Natural killer cell (primary cell): ENCODE measurements around the gene GAS2. TPM values are rescaled to one million over a fixed set of nuclear protein-coding genes. Genes with fewer than 3 reads are reported as not detected.

ENCODE experiments used
- ATAC-seq, 3 donors: fragments of 150-1000 bp in 2 of 3; fragments of 200-7000 bp in 1 of 3; cut with Tn5 transposase; 1 replicate in 1 of 3; 2 replicates in 2 of 3; pipeline ENCODE4 v1.10.0; 2021; ENCODE audit warnings: mild to moderate bottlenecking in 2 of 3, moderate library complexity in 2 of 3
- DNase-seq, 2 donors: peaks; one replicate each; pipeline versions ENCODE4 v3.0.0 to v3.0.0-alpha.2; 2013 to 2021; ENCODE audit warnings: mixed read lengths in 1 of 2
- H3K27ac ChIP-seq: one replicate; pipeline ENCODE4 v1.5.1; 2013; ENCODE audit warnings: mild to moderate bottlenecking, low read length
- H3K27me3 ChIP-seq: one replicate; pipeline ENCODE4 v1.6.1; 2013; ENCODE audit warnings: low read length; ENCODE audit not compliant: control insufficient read depth, insufficient read depth
- H3K36me3 ChIP-seq: one replicate; pipeline ENCODE4 v1.6.1; 2013; ENCODE audit warnings: low read length; ENCODE audit not compliant: control insufficient read depth, insufficient read depth
- H3K4me1 ChIP-seq: one replicate; pipeline ENCODE4 v1.6.1; 2013; ENCODE audit warnings: low read length; ENCODE audit not compliant: control insufficient read depth, insufficient read depth
- H3K4me3 ChIP-seq: one replicate; pipeline ENCODE4 v1.5.1; 2013; ENCODE audit warnings: low read length
- H3K9me3 ChIP-seq: one replicate; pipeline ENCODE4 v1.6.1; 2013; ENCODE audit warnings: low read length; ENCODE audit not compliant: control insufficient read depth, insufficient read depth
- H3K27ac Mint-ChIP-seq, 2 donors: one replicate each; pipeline ENCODE4 v1.8.0; 2022; ENCODE audit warnings: mild to moderate bottlenecking in 2 of 2, mixed read lengths in 2 of 2, moderate library complexity in 1 of 2
- H3K27me3 Mint-ChIP-seq, 2 donors: one replicate each; pipeline ENCODE4 v1.8.0; 2022; ENCODE audit warnings: low read depth in 2 of 2, mixed read lengths in 2 of 2
- H3K36me3 Mint-ChIP-seq: one replicate; pipeline ENCODE4 v1.8.0; 2022; ENCODE audit warnings: mixed read lengths
- H3K4me1 Mint-ChIP-seq, 2 donors: one replicate each; pipeline ENCODE4 v1.8.0; 2022; ENCODE audit warnings: mixed read lengths in 2 of 2
- H3K4me3 Mint-ChIP-seq: one replicate; pipeline ENCODE4 v1.8.0; 2022; ENCODE audit warnings: mild to moderate bottlenecking, moderate library complexity, mixed read lengths
- H3K9me3 Mint-ChIP-seq, 2 donors: one replicate each; pipeline ENCODE4 v1.8.0; 2022; ENCODE audit warnings: mixed read lengths in 2 of 2
- WGBS: methylation state at CpG from one replicate; pipeline ENCODE4 v1.1.7; 2013; ENCODE audit warnings: missing lambda C conversion rate; ENCODE audit not compliant: insufficient coverage; 5-methylcytosine and 5-hydroxymethylcytosine counted together
- intact Hi-C: fragments of 100-400 bp; cut with micrococcal nuclease; formaldehyde crosslinking; loops from one replicate; pipeline ENCODE4 v1.14.2; 2022
- total RNA-seq, 4 donors: library from RNA; stranded (reverse); fragments of 120-200 nt in 1 of 4; gene quantifications; one replicate each; pipeline versions ENCODE4 v1.2.3 to v1.2.4, GENCODE V29; 2013 to 2022
- TF ChIP-seq, protein P1 (sequence below): fragments of 200-600 bp; IDR thresholded peaks from one replicate; pipeline ENCODE4 v1.8.0; 2022; ENCODE audit warnings: antibody characterized with exemption

GAS2 gene
- total RNA-seq, 3 donors from 2014 or later (not counting 1 experiment from before 2014, with no cell fraction given) = 2.0 to 3.5 (median 2.5) TPM

GRCh38 chr11:22671751-22672150 is 5.3 kb downstream of the GAS2 start:
- Histone ChIP-seq H3K4me3 (no peak overlapping the region), H3K27me3 (peaks cover 24% of the 10 kb centered on the region), H3K9me3 (no peaks in the 10 kb centered on the region), H3K27ac (no peak overlapping the region), H3K36me3 (no peaks in the 10 kb centered on the region), H3K4me1 (peaks cover 4% of the 10 kb centered on the region)
- no peaks in the 10 kb centered on the region for H3K9me3 Mint-ChIP-seq
- H3K4me3 Mint-ChIP-seq = no peak overlapping the region
- H3K36me3 Mint-ChIP-seq = no peaks in the 10 kb centered on the region
- TF ChIP-seq, protein P1, sequence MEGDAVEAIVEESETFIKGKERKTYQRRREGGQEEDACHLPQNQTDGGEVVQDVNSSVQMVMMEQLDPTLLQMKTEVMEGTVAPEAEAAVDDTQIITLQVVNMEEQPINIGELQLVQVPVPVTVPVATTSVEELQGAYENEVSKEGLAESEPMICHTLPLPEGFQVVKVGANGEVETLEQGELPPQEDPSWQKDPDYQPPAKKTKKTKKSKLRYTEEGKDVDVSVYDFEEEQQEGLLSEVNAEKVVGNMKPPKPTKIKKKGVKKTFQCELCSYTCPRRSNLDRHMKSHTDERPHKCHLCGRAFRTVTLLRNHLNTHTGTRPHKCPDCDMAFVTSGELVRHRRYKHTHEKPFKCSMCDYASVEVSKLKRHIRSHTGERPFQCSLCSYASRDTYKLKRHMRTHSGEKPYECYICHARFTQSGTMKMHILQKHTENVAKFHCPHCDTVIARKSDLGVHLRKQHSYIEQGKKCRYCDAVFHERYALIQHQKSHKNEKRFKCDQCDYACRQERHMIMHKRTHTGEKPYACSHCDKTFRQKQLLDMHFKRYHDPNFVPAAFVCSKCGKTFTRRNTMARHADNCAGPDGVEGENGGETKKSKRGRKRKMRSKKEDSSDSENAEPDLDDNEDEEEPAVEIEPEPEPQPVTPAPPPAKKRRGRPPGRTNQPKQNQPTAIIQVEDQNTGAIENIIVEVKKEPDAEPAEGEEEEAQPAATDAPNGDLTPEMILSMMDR = no peak
- ATAC-seq (no peak), DNase-seq (no peak)
- H3K27me3 Mint-ChIP-seq = peaks cover 43 to 52% of the 10 kb centered on the region in 2 donors
- H3K27ac Mint-ChIP-seq = no peak overlapping the region
- H3K4me1 Mint-ChIP-seq = peaks cover 4 to 6% of the 10 kb centered on the region in 2 donors
- 91% methylated on average over 2 of the region's 2 CpGs for WGBS
- intact Hi-C loops = no loop called here

- H3K36me3 ChIP-seq = no peaks in the 10 kb centered on the region
- no peaks in the 10 kb centered on the region for H3K36me3 Mint-ChIP-seq
- no peak overlapping the region for H3K27ac ChIP-seq
- peaks cover 4% of the 10 kb centered on the region for H3K27me3 ChIP-seq
- ATAC-seq (no peak), DNase-seq (no peak)
- H3K4me1 Mint-ChIP-seq = no peaks in the 10 kb centered on the region
- H3K4me3 Mint-ChIP-seq = no peak overlapping the region
- TF ChIP-seq, protein P1 = no peak
- H3K4me3 ChIP-seq = no peak overlapping the region
- H3K27me3 Mint-ChIP-seq = peaks cover 30 to 37% of the 10 kb centered on the region in 2 donors
- no peak overlapping the region for H3K27ac Mint-ChIP-seq
- no peaks in the 10 kb centered on the region for H3K9me3 ChIP-seq
- intact Hi-C loops = no loop called here
- H3K4me1 ChIP-seq = no peaks in the 10 kb centered on the region
- H3K9me3 Mint-ChIP-seq = no peaks in the 10 kb centered on the region
- 93% methylated on average over 4 of the region's 4 CpGs for WGBS
Measured at GRCh38 chr11:22674470-22675439, 8.3 kb downstream of the GAS2 start.

DNA sequence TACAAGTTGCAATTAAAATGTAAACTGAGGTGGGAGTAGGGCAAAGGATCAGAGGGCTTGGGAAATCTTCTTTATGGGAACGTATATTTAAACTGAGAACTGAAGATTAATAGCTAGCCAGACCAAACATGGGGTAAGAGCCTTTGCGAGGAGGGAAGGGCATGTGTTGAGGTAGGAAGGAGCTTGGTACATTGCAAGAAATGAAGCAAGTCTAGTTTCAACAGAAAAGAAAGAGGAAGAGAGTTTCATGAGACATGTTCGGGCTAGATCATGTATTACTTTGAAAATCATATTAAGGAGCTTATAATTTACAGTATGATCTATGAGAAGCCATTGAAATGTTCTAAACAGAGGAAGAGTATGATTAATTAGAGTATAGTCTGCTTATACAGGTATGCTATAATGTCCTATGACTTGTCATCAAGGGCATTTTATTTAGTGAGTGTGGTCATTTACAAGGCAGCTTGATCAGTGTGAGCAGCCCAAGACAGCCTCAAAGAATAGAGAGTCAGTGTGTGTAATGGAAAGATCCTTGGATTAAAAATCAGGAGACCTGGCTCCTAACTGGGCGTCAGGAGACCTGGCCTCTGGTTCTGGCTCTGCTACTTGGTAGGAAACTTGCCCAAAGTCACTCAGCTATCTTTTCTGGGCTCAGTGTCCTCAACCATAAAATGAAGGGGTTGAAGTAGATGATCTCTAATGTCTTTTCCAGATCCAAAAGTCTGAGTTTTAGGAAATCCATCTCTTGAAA is 10.9 kb downstream of the GAS2 start:
- ATAC-seq = no peak
- H3K27me3 ChIP-seq = peaks cover 1% of the 10 kb centered on the region
- H3K27ac Mint-ChIP-seq = no peak overlapping the region
- no peaks in the 10 kb centered on the region for H3K9me3 Mint-ChIP-seq
- H3K36me3 ChIP-seq = no peaks in the 10 kb centered on the region
- H3K27ac ChIP-seq = no peak overlapping the region
- DNase-seq = no peak
- H3K4me3 ChIP-seq = no peak overlapping the region
- no peaks in the 10 kb centered on the region for H3K9me3 ChIP-seq
- no peaks in the 10 kb centered on the region for H3K4me1 Mint-ChIP-seq
- no peaks in the 10 kb centered on the region for H3K36me3 Mint-ChIP-seq
- no peak overlapping the region for H3K4me3 Mint-ChIP-seq
- TF ChIP-seq, protein P1 = no peak
- WGBS = 82% methylated on average over 4 of the region's 4 CpGs
- peaks cover 19 to 40% of the 10 kb centered on the region in 2 donors for H3K27me3 Mint-ChIP-seq
- intact Hi-C loops = no loop called here
- H3K4me1 ChIP-seq = no peaks in the 10 kb centered on the region
